ENCODE measurements around the gene USHBP1.

Gene USHBP1

DNA sequence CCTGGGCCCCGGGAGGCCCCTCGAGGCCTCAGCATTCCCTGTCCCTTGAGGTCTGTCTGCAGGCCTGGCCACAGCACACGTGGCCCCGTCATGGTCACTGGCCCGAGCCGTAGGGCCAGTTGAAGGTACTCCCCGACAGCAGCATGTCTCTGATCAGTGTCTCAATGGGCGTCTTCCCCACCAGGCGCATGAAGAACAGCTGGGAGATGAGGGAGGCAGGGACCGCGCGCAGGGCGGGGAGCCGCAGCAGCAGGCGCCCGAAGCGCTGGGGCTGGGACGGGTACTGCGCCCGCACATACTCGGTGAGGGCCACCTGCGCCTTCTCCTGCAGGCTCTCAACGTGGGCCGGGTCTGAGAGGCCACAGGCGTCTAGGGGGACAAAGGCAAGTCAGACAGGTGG is 32.3 kb downstream of the USHBP1 start:
- TF ChIP-seq, protein P1, sequence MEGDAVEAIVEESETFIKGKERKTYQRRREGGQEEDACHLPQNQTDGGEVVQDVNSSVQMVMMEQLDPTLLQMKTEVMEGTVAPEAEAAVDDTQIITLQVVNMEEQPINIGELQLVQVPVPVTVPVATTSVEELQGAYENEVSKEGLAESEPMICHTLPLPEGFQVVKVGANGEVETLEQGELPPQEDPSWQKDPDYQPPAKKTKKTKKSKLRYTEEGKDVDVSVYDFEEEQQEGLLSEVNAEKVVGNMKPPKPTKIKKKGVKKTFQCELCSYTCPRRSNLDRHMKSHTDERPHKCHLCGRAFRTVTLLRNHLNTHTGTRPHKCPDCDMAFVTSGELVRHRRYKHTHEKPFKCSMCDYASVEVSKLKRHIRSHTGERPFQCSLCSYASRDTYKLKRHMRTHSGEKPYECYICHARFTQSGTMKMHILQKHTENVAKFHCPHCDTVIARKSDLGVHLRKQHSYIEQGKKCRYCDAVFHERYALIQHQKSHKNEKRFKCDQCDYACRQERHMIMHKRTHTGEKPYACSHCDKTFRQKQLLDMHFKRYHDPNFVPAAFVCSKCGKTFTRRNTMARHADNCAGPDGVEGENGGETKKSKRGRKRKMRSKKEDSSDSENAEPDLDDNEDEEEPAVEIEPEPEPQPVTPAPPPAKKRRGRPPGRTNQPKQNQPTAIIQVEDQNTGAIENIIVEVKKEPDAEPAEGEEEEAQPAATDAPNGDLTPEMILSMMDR (IDR thresholded peaks at IDR 0.05; ENCODE audit: low read depth, low read length) = no peak
- DNase-seq (ENCODE audit: extremely low read depth, low read depth) = no peak

DNA sequence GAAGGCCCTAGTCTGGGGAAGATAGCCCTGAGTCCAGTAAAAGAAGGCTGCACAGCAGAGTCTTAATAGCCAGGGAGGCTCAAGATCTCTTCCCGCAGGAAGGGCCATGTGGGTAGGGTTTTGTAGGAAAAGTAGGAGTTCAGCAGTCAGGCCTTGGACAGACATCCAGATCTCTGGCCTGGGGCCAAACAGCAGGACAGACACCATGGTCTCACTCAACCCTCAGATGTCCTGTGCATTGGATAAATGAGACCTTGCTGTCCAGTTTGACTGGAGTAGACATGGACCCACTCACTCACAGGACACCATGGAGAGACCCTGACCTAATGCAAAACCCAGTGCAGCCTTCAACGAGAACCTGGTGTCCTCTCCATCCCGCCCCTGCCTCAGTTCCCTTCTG is 34.7 kb downstream of the USHBP1 start:
- TF ChIP-seq, protein P1 (IDR thresholded peaks at IDR 0.05; ENCODE audit: low read depth, low read length) = no peak
- no peak for DNase-seq (ENCODE audit: extremely low read depth, low read depth)

DNA sequence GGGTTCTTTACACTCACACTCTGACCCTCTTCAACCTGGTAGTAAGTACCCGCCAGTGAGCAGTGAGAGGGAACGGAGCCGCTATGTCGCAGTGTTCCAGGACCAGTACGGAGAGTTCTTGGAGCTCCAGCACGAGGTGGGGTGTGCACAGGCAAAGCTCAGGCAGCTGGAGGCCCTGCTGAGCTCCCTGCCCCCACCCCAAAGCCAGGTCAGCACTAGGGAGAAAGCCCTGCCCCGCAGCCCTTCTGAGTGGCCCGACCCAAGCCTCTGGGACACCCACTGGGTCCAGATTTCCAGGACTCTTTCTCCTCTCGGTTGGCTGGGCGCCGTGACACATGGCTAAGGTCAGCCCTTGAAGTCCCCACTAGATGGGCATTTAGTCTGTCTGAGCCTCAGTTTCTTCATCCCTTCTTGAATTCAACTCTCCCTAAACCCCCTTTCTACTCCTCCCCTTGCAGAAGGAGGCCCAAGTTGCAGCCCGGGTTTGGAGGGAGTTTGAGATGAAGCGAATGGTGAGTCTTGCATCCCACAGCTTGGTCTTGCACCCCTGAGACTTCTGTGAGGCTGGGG is 36.7 kb downstream of the USHBP1 start:
- TF ChIP-seq, protein P1 (IDR thresholded peaks at IDR 0.05; ENCODE audit: low read depth, low read length) = no peak
- DNase-seq (ENCODE audit: extremely low read depth, low read depth) = no peak

DNA sequence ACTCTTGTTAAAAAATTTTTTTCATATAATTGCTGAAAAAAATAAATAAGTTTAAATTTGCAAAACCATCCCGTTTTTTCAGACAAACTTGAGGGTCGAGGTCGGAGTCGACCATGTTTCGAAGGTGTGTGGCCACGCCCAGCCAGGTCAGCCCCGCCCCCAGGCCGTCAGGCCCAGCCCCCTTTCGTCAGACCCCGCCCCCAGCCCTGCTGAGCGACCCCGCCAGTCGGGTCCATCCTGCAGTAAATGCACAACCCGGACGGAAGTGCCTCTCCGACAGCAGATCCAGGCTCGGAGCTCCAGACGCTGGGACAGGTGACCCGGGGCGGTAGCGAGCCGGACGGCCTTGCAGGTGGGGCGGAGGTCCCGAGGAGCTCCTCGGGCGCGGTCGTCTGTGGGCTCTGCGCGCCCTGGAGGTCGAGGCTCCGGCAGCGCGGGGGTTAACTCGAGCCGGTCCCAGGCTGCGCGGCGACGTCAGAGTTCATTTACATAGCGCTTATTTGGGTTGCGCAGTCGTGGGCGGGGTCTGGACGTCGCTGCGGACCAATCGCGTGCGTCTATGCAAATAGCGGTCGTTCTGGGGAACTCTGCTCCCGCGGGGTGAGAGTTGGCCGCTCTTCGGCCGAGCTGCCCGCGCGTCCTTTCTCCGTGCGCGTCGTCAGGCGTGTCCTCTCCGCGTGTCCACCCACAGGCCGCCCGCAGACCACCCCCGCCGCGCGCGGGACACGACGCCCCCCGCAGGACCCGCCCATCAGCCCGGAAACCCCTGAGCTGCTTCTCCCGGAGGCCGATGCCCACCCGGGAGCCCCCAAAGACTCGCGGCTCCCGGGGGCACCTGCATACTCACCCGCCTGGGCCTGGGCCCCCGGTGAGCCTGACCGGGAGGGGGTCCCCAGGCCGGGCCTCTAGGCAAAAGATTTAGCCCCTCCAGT is 38.3 kb downstream of the USHBP1 start, which contains the start of gene OCEL1:
Gene OCEL1, plus strand, starts transcription at position 225 of the 932 bp plus-strand sequence. Its CDS starts 22 bp downstream, at position 247.
- TF ChIP-seq, protein P1 (IDR thresholded peaks at IDR 0.05; ENCODE audit: low read depth, low read length) = no peak

DNA sequence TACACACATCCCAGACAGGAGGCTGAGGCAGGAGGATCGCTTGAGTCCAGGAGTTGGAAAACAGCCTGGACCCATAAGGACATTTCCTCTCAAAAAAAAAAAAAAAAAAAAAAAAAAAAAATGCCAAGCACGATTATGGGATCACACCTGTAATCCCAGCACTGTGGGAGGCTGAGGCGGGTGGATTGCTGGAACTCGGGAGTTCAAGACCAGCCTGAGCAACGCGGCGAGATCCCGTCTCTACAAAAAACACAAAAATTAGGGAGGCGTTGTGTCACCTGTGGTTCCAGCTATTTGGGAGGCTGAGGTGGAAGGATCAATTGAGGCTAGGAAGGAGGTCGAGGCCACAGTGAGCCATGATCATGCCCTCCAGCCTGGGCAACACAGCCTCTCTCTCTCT is 39.5 kb downstream of the USHBP1 start:
- DNase-seq (ENCODE audit: extremely low read depth, low read depth) = no peak
- TF ChIP-seq, protein P1 (IDR thresholded peaks at IDR 0.05; ENCODE audit: low read depth, low read length) = no peak

More for the DNA sequence above, 38.3 kb downstream of the USHBP1 start, which contains the start of gene OCEL1:
- DNase-seq (ENCODE audit: extremely low read depth, low read depth) = peak; percentile 92

DNA sequence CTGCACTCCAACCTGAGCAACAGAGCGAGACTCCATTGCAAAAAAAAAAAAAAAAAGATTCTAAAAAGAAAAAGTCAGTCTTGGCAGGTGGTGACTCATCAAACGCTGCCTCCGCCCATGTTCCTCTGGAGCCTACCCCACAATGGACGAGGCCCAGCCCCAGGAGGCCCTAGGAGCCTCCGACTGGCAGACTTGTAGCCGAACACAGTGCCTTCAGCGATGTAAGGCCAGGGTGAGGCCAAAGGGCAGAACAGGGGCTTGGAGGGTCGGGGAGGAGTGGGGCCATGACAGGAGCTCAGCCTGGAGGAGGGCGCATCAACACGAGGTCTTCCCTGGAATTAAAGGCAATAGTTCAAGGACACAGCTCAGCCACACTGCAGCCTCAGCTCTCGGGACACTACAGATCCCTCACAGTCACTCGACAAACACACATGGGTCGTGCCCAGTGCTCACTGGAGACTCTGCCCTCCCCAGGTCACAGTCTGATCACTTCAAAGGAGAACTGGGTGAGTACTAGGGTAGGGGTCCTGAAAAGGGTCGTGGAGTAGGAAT is 44.3 kb downstream of the USHBP1 start:
- TF ChIP-seq, protein P1 (IDR thresholded peaks at IDR 0.05; ENCODE audit: low read depth, low read length) = no peak
- peak; percentile 38 for DNase-seq (ENCODE audit: extremely low read depth, low read depth)

DNA sequence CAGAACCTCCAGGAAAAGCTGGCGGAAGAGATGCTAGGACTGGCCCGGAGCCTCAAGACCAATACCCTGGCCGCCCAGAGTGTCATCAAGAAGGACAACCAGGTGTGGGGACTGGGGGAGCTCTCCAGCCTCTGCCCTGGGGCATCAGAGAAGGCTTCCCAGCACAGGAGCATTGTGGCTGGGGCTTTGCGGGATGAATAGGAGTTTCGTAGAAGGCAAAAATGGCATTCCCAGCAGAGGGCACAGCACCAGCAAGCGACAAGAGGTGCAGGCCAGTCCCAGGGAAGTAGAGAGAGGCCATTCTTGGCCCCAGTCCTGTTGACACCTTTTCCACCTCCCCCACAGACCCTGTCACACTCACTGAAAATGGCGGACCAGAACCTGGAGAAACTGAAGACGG is 45.3 kb downstream of the USHBP1 start:
- TF ChIP-seq, protein P1 (IDR thresholded peaks at IDR 0.05; ENCODE audit: low read depth, low read length) = no peak
- DNase-seq (ENCODE audit: extremely low read depth, low read depth) = no peak
